Hindlimb muscle (tissue), 1 donor: ENCODE data around the gene SLIT1. TPM values are rescaled to one million over a fixed set of nuclear protein-coding genes. Genes with fewer than 3 reads are reported as not detected.

ENCODE experiments used
- DNase-seq: peaks from one replicate; pipeline ENCODE4 v3.0.0-alpha.2; 2013
- polyA plus RNA-seq: library from polyadenylated mRNA; unstranded; fragments of 120-200 nt; gene quantifications from one replicate; pipeline ENCODE4 v1.2.1, GENCODE V29; 2013; ENCODE audit not compliant: insufficient read length

The SLIT1 gene
- polyA plus RNA-seq, 1 donor: 1.3 TPM

DNA sequence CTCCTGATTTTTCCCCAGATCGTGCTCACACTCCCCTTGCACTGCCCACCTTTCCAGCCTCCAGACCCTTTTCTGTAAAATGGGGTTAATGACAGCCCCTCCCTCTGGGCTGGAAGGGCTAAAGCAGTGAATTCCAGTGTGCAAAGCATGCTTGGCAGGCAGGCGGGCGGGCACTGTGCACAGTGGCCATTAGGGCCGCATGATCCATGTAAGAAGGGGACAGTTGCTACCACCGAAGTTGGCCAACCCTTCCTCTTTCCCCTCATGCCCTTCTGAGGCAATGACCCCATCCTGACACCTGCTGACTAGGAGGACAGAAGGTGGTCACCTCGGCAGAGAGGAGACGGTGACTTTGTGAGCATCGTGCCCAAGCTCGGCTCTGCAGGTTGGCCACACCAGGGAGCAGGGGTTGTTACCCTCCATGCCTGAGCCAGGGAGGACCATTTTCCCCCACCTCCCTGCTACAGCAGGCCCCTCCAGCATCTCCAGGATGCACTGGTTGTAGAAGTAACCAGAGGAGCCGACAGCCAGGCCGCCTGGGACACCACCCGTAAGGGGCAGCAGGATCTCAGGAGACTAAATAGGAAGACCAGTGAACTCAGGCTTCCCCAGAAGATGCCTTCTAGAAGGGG, 166.4 kb downstream of the SLIT1 start:
- no peak for DNase-seq

- DNase-seq: no peak
Observed at GRCh38 chr10:97018251-97019212, 167.2 kb downstream of the SLIT1 start.

DNA sequence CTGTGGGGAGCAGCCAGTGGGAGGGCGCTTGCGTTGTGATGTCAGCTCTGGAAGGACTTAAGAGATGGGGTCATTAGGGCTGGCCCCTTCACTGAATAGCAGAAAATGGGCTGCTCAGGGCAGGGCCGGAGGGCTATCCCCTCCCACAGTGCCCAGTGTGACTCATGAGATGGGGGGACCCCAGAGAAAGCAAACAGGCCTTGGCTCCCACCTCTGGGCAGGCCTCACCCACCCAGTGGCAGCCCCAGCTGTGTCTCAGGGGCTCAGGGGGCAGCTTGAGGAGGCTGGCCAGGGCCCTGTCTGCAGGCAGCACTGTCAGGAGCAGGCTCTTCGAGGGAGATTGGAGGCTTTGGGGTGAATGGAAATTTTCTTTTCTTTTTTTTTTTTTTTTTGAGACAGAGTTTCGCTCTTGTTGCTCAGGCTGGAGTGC, 168.3 kb downstream of the SLIT1 start:
- no peak for DNase-seq

DNA sequence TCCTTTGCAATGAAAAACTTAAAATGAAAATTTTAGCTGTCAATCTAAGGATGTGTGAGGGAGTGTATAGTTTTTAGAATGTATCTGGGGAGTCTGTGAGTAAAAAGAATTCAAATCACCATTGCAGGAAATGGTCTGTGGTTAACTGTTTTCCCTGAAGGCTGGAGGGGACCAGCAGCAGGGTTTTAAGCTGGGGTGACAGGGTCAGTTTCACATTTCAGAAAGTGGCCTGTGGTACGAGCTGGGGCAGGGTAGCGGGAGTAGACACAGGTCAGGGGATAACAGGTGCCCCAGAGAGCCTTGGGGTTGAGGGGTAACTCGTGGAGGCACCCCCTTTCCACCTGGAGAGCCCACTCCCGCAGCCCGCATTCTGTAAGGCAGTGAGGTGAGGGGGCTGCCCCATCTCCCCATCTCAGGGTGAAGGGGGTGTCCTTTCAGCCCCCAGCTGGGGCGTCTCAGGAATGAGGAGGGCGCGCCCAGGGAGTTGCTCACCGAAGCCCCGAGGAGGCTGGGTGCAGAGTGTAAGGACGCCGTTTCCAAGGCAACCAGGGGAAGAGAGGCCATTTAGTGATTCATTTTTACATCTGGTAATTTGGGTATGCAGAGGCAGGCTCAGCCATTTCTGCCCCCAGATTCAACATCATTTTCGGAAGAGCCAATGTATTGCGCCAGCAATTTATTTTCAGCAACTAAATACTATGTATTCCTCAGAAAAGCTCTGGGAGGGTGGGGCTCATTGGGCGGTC, 168.9 kb downstream of the SLIT1 start:
- no peak for DNase-seq

GRCh38 chr10:97015240-97015639, 170.5 kb downstream of the SLIT1 start:
- DNase-seq: no peak

DNA sequence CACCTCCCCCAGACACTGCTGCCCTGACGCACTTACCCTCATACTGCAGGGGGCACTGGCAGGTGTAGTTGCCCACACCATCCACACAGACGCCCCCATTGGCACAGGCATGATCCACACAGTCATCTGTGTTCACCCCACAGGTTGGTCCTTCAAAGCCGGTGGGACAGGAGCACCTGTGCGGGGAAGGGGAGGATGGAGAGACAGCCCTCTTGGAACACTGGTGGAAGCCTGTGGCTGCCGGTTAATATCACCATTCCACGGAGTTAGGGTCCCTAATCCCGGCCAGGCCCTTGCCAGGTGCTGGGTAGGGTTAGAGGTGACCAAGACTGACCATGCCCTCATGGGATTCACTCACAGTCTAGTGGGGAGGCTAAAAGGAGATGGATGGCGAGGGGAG, 171.8 kb downstream of the SLIT1 start:
- no peak for DNase-seq

GRCh38 chr10:97013568-97013967, 172.2 kb downstream of the SLIT1 start:
- no peak for DNase-seq

GRCh38 chr10:97012470-97012869, 173.3 kb downstream of the SLIT1 start:
- DNase-seq: no peak

DNA sequence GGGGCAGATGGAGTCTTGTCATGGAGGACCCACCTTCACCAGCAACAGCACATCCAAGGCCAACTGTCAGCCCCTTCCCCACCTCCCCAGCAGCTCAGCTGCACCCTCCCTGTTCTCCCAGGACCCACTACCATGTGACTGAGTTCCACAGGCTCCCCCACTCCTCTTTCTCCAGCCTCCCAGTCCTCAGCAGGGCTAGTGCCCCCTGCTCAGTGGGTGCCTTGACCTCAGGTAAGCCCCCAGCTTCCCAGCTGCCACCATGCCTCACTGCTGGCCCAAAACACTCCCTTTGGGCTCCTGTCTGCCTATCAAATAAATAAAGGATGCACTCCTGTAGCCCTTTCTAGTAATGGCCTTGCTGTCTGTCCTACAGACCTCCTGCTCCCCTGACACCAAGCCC, 174.4 kb downstream of the SLIT1 start:
- DNase-seq: no peak

- DNase-seq: no peak
Observed at GRCh38 chr10:97010695-97011206, 175.0 kb downstream of the SLIT1 start.

- DNase-seq: no peak
Observed at GRCh38 chr10:97007417-97007816, 178.3 kb downstream of the SLIT1 start.

DNA sequence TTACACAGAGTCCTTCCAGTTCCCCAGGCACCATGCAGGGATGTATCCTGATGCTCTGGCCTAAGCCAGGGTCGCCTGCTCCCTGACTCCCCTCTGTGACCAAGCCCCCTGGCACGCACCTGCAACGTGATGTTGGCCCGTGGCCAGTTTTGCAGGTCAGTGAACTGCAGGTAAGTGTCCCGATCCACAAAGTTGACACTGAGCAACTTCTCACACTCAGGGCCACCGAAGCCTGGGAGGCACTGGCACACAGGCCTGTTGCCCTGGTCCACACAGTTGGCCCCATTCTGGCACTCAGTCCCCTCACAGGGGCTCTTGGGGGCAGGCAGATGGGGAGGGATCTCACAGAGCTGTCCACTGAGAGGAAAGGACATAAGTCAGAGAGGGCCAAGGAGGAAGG, 179.4 kb downstream of the SLIT1 start:
- DNase-seq: no peak

DNA sequence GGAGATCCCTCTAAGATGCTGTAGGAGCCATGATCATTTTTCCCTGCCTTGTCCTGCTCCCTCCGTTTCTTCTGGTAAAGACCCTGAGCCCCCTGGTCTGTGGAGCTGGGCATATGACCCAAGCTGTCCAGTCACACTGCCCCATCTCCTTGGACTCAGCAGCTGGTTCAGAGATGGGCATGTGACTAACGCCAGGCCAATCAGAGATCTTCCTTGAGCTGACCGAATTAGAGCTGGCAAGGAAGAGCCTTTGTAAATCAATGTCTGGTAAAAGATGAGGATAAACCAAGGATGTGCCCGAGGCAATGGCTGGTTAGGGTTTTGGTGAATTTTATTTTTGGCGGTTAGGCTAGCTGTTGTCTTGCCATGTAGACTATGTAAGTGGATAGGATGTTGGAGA, 180.4 kb downstream of the SLIT1 start:
- no peak for DNase-seq

GRCh38 chr10:97004591-97004990, 181.2 kb downstream of the SLIT1 start:
- DNase-seq: no peak

DNA sequence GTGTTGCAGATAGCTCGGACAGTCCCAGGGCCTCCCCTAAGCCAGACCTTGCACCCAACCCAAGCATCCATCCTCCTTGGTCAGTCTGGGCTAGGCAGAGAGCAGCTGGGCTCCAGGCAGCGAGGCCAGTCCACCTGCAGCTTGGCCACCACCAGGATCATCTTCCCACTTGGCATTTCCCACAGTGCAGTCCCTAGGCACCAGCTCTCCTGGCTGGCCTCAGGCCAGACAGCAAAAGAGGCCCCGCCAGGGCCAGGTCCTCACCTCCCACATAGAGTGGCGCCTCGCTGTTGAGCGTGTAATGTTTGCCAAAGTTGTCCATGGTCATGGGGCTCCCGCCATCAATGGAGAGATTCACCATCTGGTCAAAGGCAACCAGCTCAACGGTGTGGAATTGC, 182.0 kb downstream of the SLIT1 start:
- DNase-seq: no peak

GRCh38 chr10:97003151-97003803, 182.5 kb downstream of the SLIT1 start:
- no peak for DNase-seq

DNA sequence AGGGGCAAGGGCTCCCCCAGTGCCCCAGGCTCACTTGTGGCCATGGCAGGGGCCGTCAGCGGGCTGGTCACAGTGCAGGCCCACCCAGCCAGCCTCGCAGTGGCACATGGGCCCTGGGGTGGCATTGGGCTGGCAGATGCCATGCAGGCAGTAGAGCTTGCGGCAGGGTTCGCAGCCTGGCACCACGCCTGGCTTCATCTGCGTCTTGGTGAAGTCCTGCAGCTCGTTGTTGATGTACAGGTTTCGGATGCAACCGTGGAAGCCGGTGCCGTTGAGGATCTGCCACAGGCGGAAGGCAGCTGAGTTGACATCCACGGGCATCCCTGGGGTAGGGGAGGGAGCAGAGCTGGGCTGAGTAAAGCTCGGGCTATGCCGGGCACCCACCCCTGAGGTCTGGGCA, 183.1 kb downstream of the SLIT1 start:
- no peak for DNase-seq

DNA sequence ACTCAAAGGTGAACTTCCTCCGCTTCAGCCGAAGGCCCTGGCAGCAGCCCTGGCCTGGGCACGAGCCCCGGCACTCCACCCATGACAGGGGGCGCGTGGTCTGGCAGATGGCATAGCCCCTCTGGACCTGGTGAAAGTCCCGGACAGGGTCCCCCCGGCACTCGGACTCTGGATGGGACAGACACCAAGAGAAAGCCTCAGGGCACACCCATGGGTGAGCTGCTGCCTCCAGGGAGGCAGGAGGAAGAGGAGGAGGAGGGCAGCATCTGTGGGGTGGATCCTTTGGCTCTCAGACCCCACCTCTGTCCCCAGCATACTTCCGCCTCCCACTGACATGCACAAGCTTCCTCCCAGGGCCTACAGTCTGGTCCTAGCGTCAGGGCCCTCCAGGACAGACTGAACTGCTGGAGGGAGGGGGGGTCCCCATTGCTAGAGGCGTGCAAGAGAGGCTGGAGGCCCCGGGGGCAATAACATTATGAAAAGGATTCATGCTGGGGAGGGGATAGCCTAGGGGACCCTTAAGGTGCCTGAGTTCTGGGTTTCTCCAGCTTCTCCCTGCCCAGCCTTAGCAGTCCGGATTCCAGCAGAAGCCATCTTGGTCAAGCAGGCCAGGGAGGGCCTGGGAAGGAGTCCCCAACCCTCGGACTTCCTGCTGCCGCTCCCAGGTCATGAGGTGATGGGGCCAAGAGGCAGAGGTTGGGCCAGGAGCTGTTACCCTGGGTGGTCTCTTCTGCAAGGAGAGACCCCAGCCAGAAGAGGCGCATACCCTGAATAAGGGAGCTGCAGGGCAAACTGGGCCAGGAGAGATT, 184.4 kb downstream of the SLIT1 start:
- no peak for DNase-seq

DNA sequence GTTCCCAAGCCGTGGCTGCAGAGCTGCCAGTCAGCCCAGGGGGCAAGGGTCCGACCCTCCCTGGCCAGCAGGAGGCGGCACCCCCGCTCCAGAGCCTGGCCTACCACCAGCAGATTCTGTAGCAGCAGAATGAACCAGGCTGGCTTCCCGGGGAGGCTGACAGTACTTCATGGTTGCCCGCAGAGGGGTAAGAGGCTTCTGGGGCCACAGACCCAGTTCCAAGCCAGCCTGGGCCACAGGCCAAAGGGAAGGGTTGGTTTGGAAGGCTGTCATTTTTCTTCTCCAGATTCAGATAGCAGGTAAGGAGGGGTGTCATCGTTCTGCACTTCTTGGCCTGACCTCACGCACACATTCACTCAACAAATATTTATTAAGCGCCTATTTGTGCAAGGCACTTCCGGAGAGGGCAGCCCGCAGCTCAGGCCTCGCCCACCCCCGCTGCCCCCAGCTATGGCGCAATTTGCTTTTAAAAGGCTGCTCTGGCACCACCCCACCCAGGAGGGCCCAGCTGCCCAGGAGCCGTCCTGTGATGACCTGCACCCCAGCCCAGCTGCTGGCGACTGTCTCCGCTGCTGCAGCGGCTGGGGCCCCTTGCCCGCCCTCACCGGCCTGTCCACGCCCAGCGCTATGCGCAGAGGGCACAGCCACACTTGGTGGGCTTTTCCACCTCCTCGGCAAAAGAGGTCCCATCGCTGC, 185.1 kb downstream of the SLIT1 start:
- no peak for DNase-seq

DNA sequence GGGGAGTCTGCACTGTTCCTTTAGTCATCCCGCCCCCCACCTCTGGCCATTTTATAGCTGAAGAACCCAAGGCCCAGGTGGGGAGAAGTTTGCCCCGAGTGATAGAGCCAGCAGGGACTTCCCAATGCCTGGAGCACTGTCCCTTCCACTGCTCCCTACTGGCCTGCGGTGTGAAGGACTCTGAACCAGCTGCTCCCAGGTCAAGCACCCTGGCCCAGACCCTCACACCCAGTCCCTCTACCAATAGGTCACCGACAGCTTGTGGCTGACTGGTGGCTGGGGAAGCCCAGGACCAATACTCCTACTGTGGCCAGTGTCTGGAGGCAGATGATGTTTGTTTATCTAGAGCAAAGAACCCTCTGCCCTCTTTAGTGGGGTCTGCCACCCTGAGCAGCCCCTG, 185.8 kb downstream of the SLIT1 start:
- DNase-seq: no peak

- no peak for DNase-seq
Observed at GRCh38 chr10:96999337-96999736, 186.4 kb downstream of the SLIT1 start.
